Erythroblast (primary cell): ENCODE results near the gene RBP3.

Source experiments
- GATA1 ChIP-seq: IDR thresholded peaks from 2 replicates; pipeline ENCODE4 v1.6.1; 2011; ENCODE audit warnings: low read depth, mild to moderate bottlenecking, control low read depth, low read length, moderate library complexity
- POLR2A ChIP-seq: IDR thresholded peaks from 2 replicates; pipeline ENCODE4 v1.6.1; 2011; ENCODE audit warnings: mild to moderate bottlenecking, low read length

DNA sequence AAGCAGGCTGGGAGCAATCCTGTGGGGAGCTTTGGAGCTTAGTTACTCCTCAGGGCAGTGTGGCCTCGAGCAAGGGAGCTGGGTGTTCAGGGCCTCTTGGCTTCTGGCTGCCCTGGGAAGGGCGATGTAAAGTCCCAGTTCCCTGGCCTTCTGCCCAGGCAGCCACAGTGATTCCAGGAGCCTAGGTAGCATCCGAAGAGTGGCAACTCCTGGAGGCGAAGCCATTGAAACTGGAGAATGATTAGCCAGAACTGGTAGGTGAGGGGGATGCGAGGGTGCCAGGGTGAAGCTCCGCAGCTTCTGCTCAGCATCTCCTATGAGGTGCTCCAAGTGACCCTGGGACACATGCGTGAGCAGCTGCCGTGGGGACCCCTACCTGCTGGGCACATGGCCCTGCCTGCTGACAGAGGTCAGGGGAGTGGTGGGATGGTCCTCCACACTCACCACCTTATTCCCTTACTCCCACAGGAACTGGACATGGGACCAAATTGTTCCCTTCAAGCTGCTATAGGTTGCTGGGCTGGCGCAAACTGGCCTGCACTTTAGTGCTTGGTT lies 33.7 kb upstream of the RBP3 start:
- TF ChIP-seq POLR2A (no peak), GATA1 (no peak)
